RPMI8226 (cell line): ENCODE measurements around the gene NAV2.

Source experiments
- DNase-seq: peaks from one replicate; pipeline ENCODE4 v3.0.0-alpha.2; 2015

The NAV2 gene

DNA sequence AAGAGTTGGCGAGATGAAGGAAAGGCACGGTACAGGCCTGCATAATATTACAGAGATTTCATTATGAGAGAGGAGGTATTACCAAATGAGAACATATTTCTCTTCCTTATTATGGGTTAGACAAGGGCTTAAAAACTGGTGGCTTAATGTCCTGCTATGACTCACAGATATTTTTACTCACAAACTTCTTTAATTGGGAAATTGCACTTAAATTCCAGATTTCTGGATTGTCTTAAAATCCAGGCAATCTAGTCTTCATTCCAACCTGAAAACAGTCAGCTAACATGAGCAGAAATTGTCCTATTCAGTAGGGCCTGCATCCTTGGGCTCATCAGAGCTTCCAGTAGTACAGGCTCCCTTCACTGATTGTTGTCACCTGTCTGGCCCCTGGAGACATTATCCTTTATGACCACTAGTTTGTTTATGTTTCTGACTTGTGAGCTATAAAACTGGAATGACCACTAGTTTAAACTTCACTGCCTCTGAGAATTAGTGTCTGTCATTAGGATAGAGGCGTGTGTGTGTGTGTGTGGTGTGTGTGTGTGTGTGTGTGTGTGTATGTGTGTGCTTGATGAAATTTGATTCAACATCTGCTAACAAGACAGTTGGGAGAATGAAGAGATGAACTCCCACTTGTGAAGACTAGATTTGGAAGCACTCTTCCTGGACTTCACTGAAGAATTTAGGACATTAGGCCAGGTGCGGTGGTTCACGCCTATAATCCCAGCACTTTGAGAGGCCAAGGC is 422.5 kb downstream of the NAV2 start:
- no peak for DNase-seq

DNA sequence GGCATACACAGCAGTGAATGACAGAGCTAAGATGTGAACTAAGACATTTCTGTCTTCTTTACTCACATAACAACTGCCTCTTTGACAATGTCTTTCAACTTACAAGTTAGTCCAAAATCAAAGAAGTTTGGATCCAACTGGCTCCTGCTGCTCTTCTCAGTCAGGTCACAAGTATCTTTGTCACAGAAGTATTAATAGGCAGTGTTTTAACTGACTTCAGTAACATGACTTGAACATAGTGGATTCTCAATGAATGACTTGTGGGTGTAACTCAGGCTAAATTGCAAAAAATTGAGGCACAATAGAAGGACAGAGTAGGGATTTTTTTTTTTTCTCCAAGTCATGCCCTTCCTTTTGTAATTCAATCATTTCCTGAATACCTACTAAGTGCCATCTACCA is 425.0 kb downstream of the NAV2 start:
- DNase-seq: no peak

DNA sequence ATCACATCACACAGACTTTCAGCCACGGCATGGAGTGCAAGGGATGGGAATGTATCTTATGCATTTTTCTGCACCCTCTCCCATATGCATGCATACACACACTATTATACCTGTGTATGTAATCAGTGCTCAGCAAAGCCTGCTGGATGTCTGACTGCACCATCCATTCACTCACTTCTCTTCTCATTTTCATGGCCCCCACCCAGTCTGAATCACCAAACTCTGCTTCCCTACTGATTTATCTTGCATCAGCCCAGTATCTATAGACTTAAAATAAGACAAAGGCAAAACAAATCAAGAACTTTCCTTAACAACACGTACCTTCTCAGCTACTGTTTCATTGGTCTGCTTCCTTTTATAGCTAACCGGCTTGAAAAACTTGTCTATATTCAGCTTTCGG is 426.1 kb downstream of the NAV2 start:
- DNase-seq: no peak

GRCh38 chr11:20154381-20154780 is 441.7 kb downstream of the NAV2 start:
- no peak for DNase-seq

DNA sequence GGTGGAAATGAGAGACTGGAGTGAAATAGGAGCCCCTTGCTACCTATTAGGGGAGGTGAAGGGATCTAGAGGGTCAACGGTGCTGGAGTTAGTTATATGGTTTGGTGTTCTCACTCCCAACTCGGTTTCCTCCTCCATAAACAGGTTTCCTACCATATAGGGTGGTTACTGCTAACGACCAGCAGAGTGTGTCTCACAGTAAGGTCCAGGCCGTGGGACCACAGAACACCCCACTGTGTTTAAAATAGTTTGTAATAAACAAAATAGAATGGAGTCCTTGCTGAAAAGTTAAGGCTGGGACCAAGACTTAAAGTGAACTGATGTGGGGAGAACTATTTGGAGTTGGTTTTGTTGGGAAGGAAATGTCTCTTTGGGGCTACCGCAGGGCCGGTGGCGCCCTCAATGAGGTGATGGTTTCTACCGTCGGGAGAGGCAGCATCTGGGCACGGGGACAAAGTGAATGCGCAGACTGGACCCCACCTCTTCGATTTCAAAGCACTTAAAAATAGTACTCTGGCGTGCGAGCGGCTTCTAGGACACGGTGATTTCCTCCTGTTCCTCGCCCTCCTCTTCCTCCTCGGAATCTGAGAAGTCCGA is 443.1 kb downstream of the NAV2 start:
- no peak for DNase-seq

GRCh38 chr11:20156280-20156875 is 443.7 kb downstream of the NAV2 start:
- peak; percentile 4 for DNase-seq

DNA sequence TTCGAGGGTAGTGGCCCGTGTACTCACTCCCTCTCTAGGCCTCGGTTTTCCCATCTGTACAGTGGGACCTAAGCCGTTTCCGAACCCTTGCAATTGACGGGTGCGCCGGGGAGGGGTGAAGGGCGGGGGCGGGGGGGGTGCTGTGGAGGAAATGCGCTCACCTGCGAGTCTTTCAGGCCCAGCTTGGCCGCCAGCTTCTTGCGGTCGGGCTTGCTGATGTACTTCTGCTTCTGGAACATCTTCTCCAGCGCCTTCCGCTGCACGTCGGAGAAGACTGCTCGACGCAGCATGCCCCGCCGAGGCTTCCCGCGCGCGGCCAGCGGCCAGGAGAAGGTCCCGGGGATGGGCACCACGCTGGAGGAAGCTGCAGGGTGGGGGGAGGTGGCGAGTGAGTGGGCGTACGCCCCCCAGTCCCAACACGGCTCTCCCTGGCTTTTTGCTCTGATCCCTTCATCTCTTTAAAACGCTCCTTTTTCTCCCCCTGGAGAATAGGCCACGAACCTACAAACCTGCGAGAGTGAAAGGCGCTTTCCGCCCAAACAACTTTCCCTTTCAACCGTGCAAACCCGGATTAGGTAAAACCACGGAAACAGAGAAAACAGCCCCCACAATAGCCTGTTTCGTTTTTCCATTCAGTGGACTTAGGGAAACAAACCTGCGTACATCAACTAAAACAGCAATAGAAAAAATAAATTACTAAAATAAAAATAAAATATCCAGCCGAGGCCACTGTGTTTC is 444.4 kb downstream of the NAV2 start:
- peak; percentile 61 for DNase-seq

GRCh38 chr11:20157728-20158127 is 445.1 kb downstream of the NAV2 start:
- no peak for DNase-seq

GRCh38 chr11:20158597-20159257 is 446.1 kb downstream of the NAV2 start:
- peak; percentile 18 for DNase-seq

- no peak for DNase-seq
Measured at GRCh38 chr11:20159466-20160381, 447.1 kb downstream of the NAV2 start.

GRCh38 chr11:20160425-20161229 is 448.0 kb downstream of the NAV2 start, which contains the start of gene DBX1:
Gene DBX1, minus strand, starts transcription at chr11:20160475. Its CDS starts 151 bp downstream, at chr11:20160324.
- DNase-seq: no peak

- DNase-seq: peak; percentile 11
Measured at GRCh38 chr11:20161230-20161918, 448.7 kb downstream of the NAV2 start.

DNA sequence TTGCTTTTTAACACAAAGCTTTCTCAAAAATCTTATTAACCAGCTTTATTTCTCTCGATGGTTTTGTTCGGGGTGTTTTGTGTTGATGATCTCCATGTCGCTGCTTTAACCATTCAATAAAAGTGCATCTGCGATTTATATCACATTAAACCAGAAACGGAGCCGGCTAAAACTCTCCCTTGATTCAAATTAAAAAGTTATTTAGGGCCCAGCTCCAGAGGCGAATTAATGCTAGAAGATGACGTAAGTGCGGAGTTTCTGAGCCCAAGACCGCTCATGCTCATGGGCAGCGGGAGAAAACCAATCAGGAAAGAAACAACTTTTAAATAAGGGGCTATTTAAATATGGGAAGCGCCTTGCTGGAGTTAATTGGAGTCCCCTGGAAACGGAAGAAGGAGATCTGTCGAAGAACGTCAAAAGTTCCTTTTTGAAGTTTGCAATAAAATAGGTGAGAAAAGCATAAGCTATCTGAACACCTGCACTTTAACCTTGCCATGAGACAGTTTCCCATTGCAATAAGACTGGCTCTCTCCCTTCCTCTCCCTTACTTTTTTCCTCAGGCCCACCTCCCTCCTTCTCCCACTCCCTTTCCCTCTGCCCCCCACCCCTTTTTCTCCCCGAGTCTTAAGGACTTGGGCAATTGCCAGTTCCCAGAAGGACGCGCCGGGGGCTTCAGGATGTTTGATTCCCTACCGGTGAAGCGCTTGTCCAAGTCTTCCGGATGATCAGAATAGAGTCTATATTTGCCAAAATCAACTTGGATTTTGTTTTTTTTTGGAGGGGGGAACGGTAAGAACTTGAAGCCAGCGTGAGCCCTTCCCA is 449.5 kb downstream of the NAV2 start:
- no peak for DNase-seq

DNA sequence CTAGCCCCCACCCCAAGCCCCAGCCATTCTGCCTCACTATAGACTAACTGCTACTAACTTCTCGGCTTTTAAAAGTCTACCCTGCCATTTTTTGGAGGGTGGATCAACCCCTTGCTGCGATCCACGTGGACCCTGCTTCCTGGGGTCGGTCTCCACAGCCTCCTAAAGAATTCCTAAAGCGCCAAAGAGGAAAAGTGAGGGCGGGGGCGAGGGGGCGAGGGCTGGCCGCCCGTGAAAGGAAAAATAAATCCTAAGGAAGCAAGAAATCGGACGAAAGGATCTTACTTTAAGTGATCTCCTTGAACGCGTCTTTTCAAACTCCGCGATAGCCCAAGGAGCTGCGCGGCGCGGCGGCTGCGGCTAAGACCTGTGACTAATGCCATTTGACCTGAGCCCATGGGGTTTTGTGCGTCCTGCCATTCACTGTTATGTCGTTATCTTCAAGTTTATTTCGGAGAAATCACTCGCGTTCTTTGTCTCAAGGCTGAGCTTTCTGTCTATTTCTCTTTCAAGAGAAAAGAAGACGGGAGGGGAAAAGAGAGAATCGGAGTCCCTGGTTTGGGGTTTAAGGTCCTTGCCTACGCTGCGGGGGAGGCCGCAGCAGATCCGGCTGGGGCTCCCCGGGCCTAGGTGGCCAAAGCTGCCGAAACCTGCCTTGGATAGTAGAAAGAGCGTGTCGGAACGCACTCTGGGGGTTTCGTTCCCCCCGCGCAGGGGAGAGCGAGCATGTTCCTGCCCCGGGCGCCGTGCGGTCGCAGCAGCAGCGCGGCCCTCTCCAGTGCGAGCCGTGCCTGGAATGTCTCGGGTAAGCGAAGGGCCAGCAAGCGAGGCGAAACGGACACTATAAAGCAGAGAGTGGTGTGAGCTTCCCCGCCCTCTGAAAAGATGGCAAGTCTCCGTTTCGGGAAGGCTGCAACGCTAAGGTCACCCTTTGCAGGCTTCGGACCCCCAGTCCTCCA is 450.5 kb downstream of the NAV2 start:
- peak; percentile 5 for DNase-seq

- DNase-seq: no peak
Measured at GRCh38 chr11:20163783-20164481, 451.3 kb downstream of the NAV2 start.
